H54 (cell line): Measurements from ENCODE around the gene RIPOR2.
"Not testable (repeated sequence)": the region's sequence is repeated elsewhere in the genome, so short reads cannot be mapped to it uniquely, and the experiment has no call there.

Experiments used
- DNase-seq: peaks from one replicate; pipeline ENCODE4 v3.0.0; 2011; ENCODE audit warnings: low spot score, mixed read lengths; ENCODE audit not compliant: insufficient read length
- FAIRE-seq: peaks from 3 replicates; lab custom pipeline; 2011; peaks lifted over from hg19 to GRCh38; lab: Jason Lieb, UNC
- POLR2A ChIP-seq: IDR thresholded peaks from 2 replicates; pipeline ENCODE4 v1.6.1; 2011; ENCODE audit warnings: low read depth, mild to moderate bottlenecking, low read length

The RIPOR2 gene

DNA sequence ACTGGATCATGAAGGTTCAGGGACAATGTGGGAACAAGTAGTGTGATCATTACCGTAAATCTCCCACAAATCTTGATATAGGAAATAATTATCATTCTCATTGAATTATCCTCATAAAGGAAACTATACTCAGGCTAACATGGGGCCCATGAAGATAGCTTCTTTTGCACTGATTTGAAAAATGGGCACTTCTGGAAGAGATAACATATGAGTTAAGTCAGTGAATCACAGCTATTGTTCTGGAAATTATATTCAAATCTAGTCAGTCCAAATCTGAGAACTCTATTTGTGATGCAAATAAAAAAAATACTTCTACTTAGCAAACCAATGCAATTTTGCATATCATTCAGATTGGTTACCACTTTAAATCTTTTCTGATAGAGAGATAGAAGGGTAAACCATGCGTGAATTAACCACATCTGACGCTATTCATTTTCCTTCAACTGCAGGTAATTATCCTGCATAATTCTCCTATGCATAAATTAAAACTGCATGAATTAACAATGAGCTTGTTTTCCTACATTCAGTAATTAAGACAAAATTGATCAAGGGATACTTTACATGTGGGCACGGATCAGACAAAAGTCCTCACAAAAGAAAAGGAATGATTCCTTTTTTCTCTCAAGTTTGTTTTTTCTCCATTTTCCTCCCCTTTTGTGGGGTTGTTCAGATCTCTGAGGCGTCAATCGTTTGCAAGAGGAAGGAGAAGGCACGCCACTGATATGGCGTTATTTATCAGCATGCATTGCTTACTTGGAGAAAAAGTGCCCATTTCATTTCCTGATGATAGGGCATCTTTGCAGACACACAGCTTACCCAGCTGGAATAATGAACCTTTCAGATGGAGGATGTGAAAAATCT, 36.4 kb downstream of the RIPOR2 start:
- FAIRE-seq (no peak), DNase-seq (no peak)
- TF ChIP-seq POLR2A: no peak

DNA sequence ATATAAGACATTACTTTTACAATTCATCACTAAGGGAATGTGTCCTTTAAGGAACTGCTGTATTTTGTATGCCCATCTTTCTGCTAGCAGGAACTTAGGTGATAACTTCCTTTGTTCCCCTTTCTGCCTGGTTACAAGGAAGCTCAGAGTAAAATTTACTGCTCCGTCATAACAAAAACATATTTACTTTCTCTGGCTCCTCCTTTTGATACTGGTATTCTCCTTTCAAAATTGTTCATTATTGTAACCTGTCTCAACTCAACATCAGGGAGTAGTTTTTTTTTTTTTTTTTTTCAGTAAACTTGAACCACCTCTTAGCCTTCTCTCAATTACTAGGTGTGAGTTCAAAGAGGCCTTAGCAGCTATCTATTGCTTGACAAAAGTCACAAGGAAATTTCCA, 37.1 kb downstream of the RIPOR2 start:
- no peak for FAIRE-seq
- no peak for TF ChIP-seq POLR2A
- DNase-seq: no peak

DNA sequence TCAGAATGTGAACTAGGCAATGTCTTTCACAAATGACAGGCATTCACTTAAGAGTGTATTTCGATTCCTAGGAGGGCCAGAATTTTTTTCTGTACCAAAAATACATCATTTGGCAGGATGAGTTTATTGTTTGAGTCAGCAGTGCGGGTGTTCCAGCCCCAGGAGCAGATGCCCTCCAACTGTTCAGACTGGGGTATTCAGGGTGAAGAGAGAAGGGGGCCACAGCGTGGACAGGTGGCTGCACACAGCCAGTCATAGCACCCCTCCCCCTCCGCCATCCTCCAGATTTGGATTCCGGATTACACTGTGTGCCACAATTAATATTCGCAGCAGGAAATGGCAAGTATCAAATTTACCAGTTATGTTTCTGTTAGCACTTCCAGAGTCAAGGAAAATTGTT, 38.6 kb downstream of the RIPOR2 start:
- no peak for FAIRE-seq
- no peak for TF ChIP-seq POLR2A
- no peak for DNase-seq

DNA sequence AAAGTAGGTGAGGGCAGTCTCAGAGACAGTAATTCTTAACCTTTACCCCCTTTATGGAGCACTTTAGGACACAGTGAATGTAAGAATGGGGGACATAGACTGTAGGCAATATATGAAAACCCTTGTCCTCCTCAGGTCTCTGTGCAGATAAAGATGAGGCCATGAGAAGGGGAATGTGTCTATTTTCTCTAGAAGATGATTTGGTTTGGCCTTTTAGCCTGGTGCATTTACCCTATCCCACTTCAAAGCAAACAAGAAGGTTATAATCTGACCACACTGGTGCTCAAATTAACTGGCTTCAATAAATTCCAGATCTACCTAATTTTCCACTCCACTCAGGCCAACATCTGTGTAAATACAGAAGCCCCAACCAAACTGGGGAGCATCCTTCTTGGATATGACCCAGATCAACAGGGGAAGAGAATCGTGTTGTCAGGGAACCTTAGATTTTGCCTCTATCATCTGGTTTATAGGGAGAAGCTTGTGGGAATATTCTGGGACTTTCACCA, 42.4 kb downstream of the RIPOR2 start:
- FAIRE-seq: no peak
- DNase-seq: no peak
- no peak for TF ChIP-seq POLR2A

DNA sequence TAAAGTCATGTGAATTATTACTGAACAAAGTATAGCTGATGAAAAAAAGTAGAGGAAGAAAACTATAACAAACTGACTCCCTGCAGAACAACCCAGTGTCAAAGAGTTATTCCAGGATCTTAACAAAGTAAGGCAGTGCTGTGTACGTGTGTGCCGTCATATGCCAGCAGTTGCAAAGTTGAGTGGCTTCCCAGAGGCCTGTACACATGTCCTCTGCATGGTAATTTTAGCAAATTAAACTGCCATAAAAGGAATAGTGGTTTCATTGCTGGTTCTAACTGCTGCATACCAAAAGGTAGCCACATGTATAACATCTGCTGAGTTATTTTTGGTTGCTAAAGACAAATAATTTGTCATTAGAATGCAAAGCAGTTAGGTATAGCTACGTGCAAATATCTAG, 44.8 kb downstream of the RIPOR2 start:
- no peak for FAIRE-seq
- TF ChIP-seq POLR2A: no peak
- no peak for DNase-seq

DNA sequence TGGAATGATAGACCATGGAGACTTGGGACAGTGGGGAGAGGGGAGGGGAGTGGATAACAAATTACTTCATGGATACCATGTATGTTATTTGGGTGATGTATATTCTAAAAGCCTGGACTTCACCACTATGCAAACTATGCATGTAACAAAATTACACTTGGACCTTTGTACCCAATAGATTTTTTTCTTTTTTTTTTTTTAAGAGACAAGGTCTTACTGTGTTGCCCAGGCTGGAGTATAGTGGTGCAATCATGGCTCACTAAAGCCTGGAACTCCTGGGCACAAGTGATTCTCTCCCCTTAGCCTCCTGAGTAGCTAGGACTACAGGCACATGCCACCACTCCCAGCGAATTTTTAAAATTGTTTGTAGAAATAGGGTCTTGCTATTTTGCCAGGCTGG, 45.3 kb downstream of the RIPOR2 start:
- DNase-seq (no peak), FAIRE-seq (no peak)
- TF ChIP-seq POLR2A: no peak

DNA sequence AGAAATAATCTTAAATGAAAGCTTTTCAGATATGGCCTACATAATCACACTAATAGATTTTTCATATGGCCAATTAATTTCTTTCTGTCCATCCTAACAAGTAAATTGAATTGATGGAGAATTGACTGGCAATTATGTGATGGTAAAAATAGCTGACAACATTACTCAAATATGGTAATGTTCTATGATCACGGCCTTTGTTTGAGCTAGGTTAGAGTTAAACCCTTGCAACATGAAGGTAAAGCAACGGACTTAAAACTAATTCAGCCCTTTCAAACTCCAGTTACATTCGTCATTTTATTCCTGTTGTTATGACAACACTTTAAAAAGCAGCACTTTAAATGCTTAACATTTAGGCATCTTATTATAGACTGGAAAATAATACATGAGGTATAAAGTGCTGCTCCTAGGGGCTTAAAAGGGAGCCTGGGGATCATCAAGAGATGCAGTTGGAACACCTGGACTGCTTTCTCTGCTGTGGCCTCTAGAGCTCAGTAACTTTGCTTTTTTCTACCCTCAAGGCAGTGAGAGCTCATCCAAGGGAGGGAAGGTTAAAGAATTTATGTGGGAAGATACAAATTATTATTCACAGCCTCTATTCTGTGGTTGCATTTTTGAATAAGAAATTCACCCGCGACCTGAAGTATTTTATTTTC, 46.9 kb downstream of the RIPOR2 start:
- FAIRE-seq (no peak), DNase-seq (no peak)
- no peak for TF ChIP-seq POLR2A

DNA sequence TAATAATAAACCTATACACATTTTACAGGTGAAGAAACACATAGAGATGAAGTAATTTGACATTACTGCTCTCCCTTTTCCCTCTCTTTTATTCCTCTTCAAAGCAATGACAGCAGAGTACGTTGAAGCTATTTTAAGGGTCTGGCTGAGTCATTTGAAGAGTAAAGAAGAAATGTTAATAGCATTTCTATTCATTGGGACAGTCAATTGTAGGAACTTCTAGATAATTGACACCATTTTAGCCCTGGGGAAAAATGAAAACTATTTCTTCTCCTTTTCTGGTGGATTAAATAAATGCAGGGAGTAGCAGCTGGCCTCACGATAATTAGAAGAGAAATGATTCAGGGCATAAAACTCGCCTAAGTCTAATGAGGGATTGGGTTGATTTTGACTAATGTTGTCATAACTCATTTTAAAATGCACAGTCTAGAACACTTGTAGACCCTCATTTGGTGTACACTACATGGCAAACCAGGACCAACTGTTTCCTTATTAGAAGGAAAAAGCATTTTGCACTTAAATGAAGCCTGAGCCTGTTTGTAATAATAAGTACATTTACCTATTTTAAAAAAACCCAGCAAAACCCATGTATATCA, 48.1 kb downstream of the RIPOR2 start:
- no peak for DNase-seq
- no peak for TF ChIP-seq POLR2A
- FAIRE-seq: no peak

DNA sequence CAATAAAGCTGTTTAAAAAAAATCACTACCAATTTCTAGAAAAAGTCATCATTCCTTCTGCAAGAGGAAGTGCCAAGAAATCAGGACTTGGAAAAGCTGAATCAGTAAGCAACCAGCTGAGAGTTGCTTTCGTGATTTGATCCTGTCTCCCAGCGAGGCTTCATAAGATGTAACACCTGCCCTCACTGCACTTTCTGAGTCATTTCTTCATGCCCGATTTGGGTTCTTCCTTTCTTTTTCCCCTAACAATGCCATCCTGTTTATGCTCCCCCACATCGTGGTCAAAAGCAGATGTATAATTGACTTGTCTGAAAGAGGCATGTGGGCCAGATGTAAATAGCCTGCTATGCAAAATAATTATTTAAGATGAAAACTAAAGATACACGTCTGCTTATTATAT, 52.1 kb downstream of the RIPOR2 start:
- DNase-seq (no peak), FAIRE-seq (no peak)
- no peak for TF ChIP-seq POLR2A

DNA sequence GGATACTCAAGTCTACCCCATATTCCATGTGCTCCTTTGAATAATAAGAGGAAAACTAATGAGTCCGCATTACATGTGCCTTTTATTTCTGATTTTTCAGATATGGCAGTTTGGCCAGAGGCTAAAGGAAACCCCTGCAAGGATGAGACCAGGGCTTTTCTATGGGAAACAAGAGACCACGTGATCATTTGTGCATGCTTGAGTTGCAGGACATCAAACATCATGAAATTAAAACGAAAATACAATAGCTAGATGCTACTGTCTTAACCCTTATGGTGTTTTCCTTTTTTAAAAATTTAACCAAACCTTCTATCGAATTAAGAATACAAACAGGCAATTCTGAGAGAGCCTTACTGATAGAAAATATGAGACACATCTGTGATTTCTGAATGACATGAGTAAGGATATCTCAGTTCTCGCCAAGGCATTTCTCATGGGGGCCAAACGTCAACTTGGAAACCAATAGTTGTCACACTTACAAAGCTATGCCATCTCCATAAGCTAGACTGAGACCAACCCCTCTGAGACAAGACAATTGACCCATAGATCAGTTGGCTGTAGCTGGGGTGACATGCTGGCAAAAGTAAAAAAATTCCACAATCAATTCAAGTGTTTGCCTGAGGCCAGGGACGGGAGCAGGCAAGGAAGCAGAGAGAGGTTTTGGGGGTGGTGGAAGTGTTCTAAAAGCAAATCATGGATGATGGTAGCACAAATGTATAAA, 52.8 kb downstream of the RIPOR2 start:
- TF ChIP-seq POLR2A: no peak
- FAIRE-seq (no peak), DNase-seq (no peak)

DNA sequence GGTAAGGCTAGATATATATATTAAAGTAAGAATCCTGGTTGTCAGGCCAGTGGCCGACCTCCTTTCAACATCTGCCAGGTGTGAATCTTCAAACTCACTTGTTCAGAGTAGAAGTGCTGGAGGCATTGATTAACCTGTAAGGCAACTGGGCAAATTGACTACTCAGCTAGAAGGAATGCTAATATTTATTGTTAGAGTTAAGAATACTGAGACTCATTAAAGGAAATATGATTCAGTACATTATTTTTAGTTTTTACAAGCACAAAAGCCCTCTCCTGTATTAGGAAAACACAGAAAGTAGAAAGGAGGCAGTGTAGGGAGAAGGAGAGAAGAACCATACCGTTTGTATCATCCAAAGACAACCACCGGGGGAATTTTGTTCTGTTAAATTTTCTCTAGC, 53.5 kb downstream of the RIPOR2 start:
- no peak for FAIRE-seq
- no peak for DNase-seq
- no peak for TF ChIP-seq POLR2A

DNA sequence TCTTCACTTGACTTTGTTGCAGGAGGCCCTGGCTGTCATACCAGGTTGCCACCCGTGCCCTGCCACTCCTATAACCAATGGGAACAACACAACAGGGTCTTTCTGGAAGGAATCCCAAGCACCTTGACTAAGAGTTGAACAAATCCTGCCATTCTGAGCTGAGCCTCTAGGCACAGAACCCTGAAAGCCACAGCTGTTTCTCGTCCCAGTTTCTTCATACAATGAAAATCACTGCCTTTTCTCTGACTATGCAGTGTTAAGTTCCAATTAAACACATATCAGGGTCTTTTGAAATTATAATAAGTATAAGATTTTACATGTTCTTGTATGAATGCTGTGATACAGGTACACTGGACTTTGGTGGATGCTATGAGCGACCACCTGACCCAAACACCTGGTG, 54.4 kb downstream of the RIPOR2 start:
- DNase-seq (no peak), FAIRE-seq (no peak)
- TF ChIP-seq POLR2A: no peak

DNA sequence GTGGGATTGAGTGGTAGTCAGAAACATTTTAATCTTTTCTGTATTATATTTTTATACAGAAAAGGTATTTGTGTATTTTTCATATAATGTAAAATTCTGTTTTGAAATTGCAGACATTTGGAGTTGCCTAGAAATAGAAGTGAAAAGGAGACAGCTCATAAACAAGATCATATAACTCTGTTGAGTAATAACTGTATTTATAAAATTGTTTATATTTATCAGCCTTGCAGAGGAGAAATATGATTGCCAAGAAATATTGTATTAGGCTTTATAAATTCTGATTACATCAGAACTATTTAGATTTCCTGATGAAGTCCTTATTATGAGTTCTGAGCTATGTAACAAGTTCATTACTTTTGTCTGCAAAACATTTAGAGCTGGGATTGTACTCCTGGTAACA, 55.3 kb downstream of the RIPOR2 start:
- no peak for FAIRE-seq
- DNase-seq: no peak
- no peak for TF ChIP-seq POLR2A

DNA sequence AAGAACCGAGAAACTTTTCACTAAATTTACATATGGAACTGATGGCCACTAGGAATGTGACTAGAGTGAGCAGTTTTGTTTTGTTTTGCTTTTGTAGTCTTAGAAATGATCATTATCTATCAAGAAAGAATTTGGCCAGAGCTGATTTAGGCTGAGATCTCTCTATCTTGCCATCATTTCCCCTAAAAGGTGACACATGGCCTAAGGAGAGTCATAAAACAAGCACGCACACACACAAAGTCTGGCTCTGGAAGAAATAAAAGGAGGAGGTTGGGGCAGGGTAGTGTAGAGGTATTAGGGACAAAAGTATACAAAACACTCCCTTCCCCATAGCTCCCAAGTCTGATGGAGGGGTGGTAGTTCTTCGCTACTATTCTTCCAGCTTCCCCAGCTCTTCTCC, 56.4 kb downstream of the RIPOR2 start:
- DNase-seq: no peak
- TF ChIP-seq POLR2A: no peak
- FAIRE-seq: no peak

DNA sequence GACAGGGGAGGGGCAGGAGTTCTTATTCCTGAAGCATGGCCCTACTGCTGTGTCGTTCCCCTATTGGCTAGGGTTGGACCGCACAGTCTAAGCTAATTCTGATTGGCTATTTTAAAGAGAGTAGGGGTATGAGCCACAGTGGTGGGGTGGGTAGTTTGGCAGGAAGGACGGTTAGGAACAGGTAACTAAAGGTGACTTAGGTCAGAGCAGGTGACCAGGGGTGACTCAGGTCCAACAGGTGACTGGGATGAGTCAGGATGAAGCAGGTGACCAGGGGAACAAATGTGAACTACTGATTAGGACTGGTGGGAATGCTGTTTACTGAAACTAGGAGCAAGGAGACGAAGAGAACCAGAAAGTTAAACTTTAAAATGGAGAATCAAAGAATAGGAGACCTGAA, 58.0 kb downstream of the RIPOR2 start:
- FAIRE-seq, DNase-seq: not testable (repeated sequence)
